SK-N-SH (cell line): ENCODE data around the gene ERAP2. TPM values are rescaled to one million over a fixed set of nuclear protein-coding genes. Genes with fewer than 3 reads are reported as not detected.

Experiments
- CTCF ChIA-PET: fragments of 300-600, 350-600 bp; formaldehyde crosslinking; extraction: SDS; loops from one replicate; lab custom pipeline; 2021; lab: Yijun Ruan, JAX
- POLR2A ChIA-PET: fragments of 350-600 bp; sonication (Branson Sonifier 250); formaldehyde crosslinking; extraction: SDS; loops from one replicate; lab custom pipeline; 2020; ENCODE audit warnings: antibody characterized with exemption, inconsistent platforms; lab: Yijun Ruan, JAX
- DNase-seq: peaks from one replicate; pipeline ENCODE4 v3.0.0; 2012
- H2AFZ ChIP-seq: fragments of 200-600 bp; sonication (generic); 2 replicates; pipeline ENCODE4 v1.8.1; 2016; ENCODE audit warnings: antibody characterized with exemption, mild to moderate bottlenecking, low read depth
- H3F3A ChIP-seq: fragments of 200-600 bp; sonication (generic); replicated peaks from 2 replicates; pipeline ENCODE3; 2016; ENCODE audit warnings: antibody characterized with exemption, mild to moderate bottlenecking; ENCODE audit not compliant: insufficient read depth
- H3K27ac ChIP-seq, 2 experiments: fragments of 200-500 bp in 1 of 2; fragments of 200-600 bp in 1 of 2; sonication (Bioruptor generic) in 1 of 2; sonication (generic), shearing (Covaris generic) in 1 of 2; 2 replicates each; pipeline versions ENCODE4 v1.5.1 to v1.6.1; 2014 to 2016; ENCODE audit warnings: low read depth in 2 of 2, inconsistent platforms in 1 of 2, low read length in 1 of 2, mild to moderate bottlenecking in 1 of 2, mixed read lengths in 1 of 2
- H3K27me3 ChIP-seq: fragments of 200-600 bp; sonication (generic), shearing (Covaris generic); 2 replicates; pipeline ENCODE4 v1.6.1; 2016; ENCODE audit warnings: mixed run types; ENCODE audit not compliant: insufficient read depth
- H3K36me3 ChIP-seq, 2 experiments: fragments of 200-500 bp in 1 of 2; fragments of 200-600 bp in 1 of 2; sonication (Bioruptor generic) in 1 of 2; sonication (generic) in 1 of 2; replicated peaks in 1 of 2; 2 replicates each; pipeline versions ENCODE3 to v1.5.1; 2014 to 2016; ENCODE audit warnings: low read length in 1 of 2, mild to moderate bottlenecking in 1 of 2; ENCODE audit not compliant: insufficient read depth in 2 of 2, control insufficient read depth in 1 of 2
- H3K4me1 ChIP-seq, 2 experiments: fragments of 200-500 bp in 1 of 2; fragments of 200-600 bp in 1 of 2; sonication (Bioruptor generic) in 1 of 2; sonication (generic), shearing (Covaris generic) in 1 of 2; 2 replicates each; pipeline versions ENCODE4 v1.5.1 to v1.6.1; 2014 to 2016; ENCODE audit warnings: low read depth in 1 of 2, low read length in 1 of 2, mixed run types in 1 of 2; ENCODE audit not compliant: insufficient read depth in 2 of 2, control insufficient read depth in 1 of 2
- H3K4me2 ChIP-seq: fragments of 200-600 bp; sonication (generic), shearing (Covaris generic); 2 replicates; pipeline ENCODE4 v1.6.1; 2017; ENCODE audit warnings: mixed run types
- H3K4me3 ChIP-seq, 2 experiments: fragments of 200-500 bp in 1 of 2; fragments of 200-600 bp in 1 of 2; sonication (Bioruptor generic) in 1 of 2; sonication (generic), shearing (Covaris generic) in 1 of 2; 2 replicates each; pipeline versions ENCODE4 v1.5.1 to v1.8.1; 2014 to 2016; ENCODE audit warnings: low read depth in 2 of 2, inconsistent platforms in 1 of 2, low read length in 1 of 2, mild to moderate bottlenecking in 1 of 2, mixed read lengths in 1 of 2, moderate library complexity in 1 of 2
- H3K79me2 ChIP-seq: fragments of 200-600 bp; sonication (generic); 2 replicates; pipeline ENCODE4 v1.8.1; 2017; ENCODE audit warnings: mild to moderate bottlenecking; ENCODE audit not compliant: insufficient read depth
- H3K9ac ChIP-seq: fragments of 200-600 bp; sonication (generic); 2 replicates; pipeline ENCODE4 v1.6.1; 2017; ENCODE audit warnings: mixed run types
- H3K9me2 ChIP-seq: fragments of 200-600 bp; sonication (generic); 2 replicates; pipeline ENCODE4 v1.6.1; 2017; ENCODE audit warnings: mixed run types
- H3K9me3 ChIP-seq: fragments of 200-600 bp; sonication (generic); 2 replicates; pipeline ENCODE4 v1.6.1; 2017; ENCODE audit warnings: mixed run types, mild to moderate bottlenecking, moderate library complexity
- H4K20me1 ChIP-seq: fragments of 200-600 bp; sonication (generic); 2 replicates; pipeline ENCODE4 v1.6.1; 2017; ENCODE audit warnings: mild to moderate bottlenecking, mixed run types; ENCODE audit not compliant: insufficient read depth
- CHD2 ChIP-seq: fragments of 150-350 bp; IDR thresholded peaks from 2 replicates; pipeline ENCODE4 v1.6.1; 2018; ENCODE audit warnings: low read length; ENCODE audit not compliant: partially characterized antibody
- ELF1 ChIP-seq: IDR thresholded peaks from 2 replicates; pipeline ENCODE4 v1.4.0; 2012
- EP300 ChIP-seq, 2 experiments: IDR thresholded peaks; 2 replicates each; pipeline versions ENCODE4 v1.4.0 to v1.6.1; 2012; ENCODE audit warnings: borderline replicate concordance in 1 of 2, low read depth in 1 of 2, low read length in 1 of 2
- EZH2phosphoT487 ChIP-seq: fragments of 200-600 bp; sonication (generic); IDR thresholded peaks from 2 replicates; pipeline ENCODE4 v1.6.1; 2017; ENCODE audit warnings: low read depth, mixed run types, mild to moderate bottlenecking, antibody characterized with exemption, moderate library complexity, borderline replicate concordance
- FOSL2 ChIP-seq: IDR thresholded peaks from 2 replicates; pipeline ENCODE4 v1.4.0; 2012; ENCODE audit warnings: low read depth, mild to moderate bottlenecking, moderate library complexity, borderline replicate concordance
- FOXJ3 ChIP-seq: sonication (generic); formaldehyde crosslinking; IDR thresholded peaks from 2 replicates; pipeline ENCODE4 v1.5.1; 2020; ENCODE audit warnings: mild to moderate bottlenecking, missing genetic modification reagents
- GABPA ChIP-seq: IDR thresholded peaks from 2 replicates; pipeline ENCODE4 v1.4.0; 2012; ENCODE audit warnings: low read depth, mild to moderate bottlenecking
- GATA2 ChIP-seq: sonication (generic); formaldehyde crosslinking; IDR thresholded peaks from 2 replicates; pipeline ENCODE4 v1.5.0; 2020; ENCODE audit warnings: mild to moderate bottlenecking, missing genetic modification reagents
- IRF3 ChIP-seq: fragments of 150-350 bp; IDR thresholded peaks from 2 replicates; pipeline ENCODE4 v1.6.1; 2016; ENCODE audit warnings: mild to moderate bottlenecking, low read depth, low read length
- MXI1 ChIP-seq: IDR thresholded peaks from 2 replicates; pipeline ENCODE4 v1.6.1; 2012; ENCODE audit warnings: mild to moderate bottlenecking, low read depth, low read length, improper control_type of control experiment
- NFIC ChIP-seq: IDR thresholded peaks from 2 replicates; pipeline ENCODE4 v1.4.0; 2012; ENCODE audit warnings: borderline replicate concordance
- RFX5 ChIP-seq: IDR thresholded peaks from 2 replicates; pipeline ENCODE4 v1.6.1; 2012; ENCODE audit warnings: mild to moderate bottlenecking, improper control_type of control experiment, low read length
- SIN3A ChIP-seq: IDR thresholded peaks from 2 replicates; pipeline ENCODE4 v1.6.1; 2012; ENCODE audit warnings: low read depth, mild to moderate bottlenecking, low read length, moderate library complexity, borderline replicate concordance
- SMC3 ChIP-seq: IDR thresholded peaks from 2 replicates; pipeline ENCODE4 v1.6.1; 2012; ENCODE audit warnings: low read depth, low read length, improper control_type of control experiment
- TAF1 ChIP-seq: IDR thresholded peaks from 2 replicates; pipeline ENCODE4 v1.6.1; 2012; ENCODE audit warnings: low read depth, mild to moderate bottlenecking, low read length, moderate library complexity, borderline replicate concordance
- TCF12 ChIP-seq: IDR thresholded peaks from 2 replicates; pipeline ENCODE4 v1.4.0; 2012
- TEAD4 ChIP-seq: IDR thresholded peaks from 2 replicates; pipeline ENCODE4 v1.4.0; 2012; ENCODE audit warnings: mild to moderate bottlenecking, borderline replicate concordance; ENCODE audit not compliant: insufficient read depth
- USF2 ChIP-seq: fragments of 150-350 bp; IDR thresholded peaks from 2 replicates; pipeline ENCODE4 v1.6.1; 2017; ENCODE audit warnings: antibody characterized with exemption, low read length, low read depth, borderline replicate concordance
- YY1 ChIP-seq: IDR thresholded peaks from 2 replicates; pipeline ENCODE4 v1.4.0; 2012; ENCODE audit warnings: low read depth, mild to moderate bottlenecking
- WGBS: methylation state at CpG from one replicate; pipeline ENCODE4 v1.1.6; 2017; ENCODE audit warnings: low lambda C conversion rate; 5-methylcytosine and 5-hydroxymethylcytosine counted together
- polyA plus RNA-seq, 3 experiments: library from polyadenylated mRNA; depleted of rRNA; stranded (reverse); fragments of >200 nt; gene quantifications; 2 replicates each; pipeline ENCODE4 v1.2.3, GENCODE V29; 2012
- TF ChIP-seq, protein P1 (sequence below): IDR thresholded peaks from 2 replicates; pipeline ENCODE4 v1.4.0; 2012; ENCODE audit warnings: low read depth, borderline replicate concordance
- TF ChIP-seq, protein P2 (sequence below): fragments of 200-600 bp; sonication (generic); IDR thresholded peaks from 2 replicates; pipeline ENCODE4 v1.6.1; 2017; ENCODE audit warnings: antibody characterized with exemption, mild to moderate bottlenecking, moderate library complexity

Gene ERAP2
- polyA plus RNA-seq, 1 of the 3 experiments (the other 2 are of a cell fraction), result 13.2 TPM

DNA sequence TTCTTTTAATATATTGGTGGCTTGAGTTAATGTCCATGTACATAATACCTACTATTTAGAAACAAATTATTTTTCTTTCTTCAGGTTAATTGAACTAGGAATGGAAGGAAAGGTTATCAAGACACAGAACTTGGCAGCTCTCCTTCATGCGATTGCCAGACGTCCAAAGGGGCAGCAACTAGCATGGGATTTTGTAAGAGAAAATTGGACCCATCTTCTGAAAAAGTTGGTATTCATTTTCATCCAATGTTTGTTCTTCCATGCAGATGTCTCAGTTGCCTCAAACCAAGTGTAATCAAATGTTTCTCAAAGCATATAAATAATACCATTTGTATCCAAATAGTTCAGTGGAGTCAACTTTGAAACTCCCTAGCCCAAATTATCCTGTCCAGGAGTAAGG is 36.9 kb downstream of the ERAP2 start:
- POLR2A ChIA-PET, result no interaction called here

DNA sequence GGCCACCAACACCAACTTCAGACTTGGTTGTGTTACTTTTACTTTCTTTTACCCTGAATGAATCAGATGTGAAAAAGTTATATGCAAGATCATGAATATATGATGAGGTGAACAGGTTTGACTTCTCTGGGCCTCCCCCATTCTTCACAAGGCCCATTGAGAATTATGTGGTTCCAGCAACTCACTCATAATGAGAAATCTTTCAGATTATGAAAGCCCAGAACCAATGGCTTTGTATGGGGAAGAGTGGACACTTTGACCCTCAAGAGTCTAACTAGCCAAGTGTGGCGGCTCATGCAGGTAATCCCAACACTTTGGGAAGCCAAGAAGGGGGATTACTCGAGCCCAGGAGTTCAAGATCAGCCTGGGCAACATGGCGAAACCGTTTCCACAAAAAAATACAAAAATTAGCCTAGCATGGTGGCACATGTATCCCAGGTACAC is 43.5 kb downstream of the ERAP2 start:
- Histone ChIP-seq H3K36me3 (no peaks in the 10 kb centered on the region), H4K20me1 (no peaks in the 10 kb centered on the region), H3K9ac (no peak overlapping the region), H3K27ac (no peak overlapping the region), H2AFZ (no peak overlapping the region), H3F3A (no peaks in the 10 kb centered on the region), H3K4me1 (peaks cover 6 to 9% of the 10 kb centered on the region in 2 experiments; a peak in 2 of 4 replicates), H3K79me2 (no peaks in the 10 kb centered on the region), H3K4me2 (no peak overlapping the region), H3K9me2 (no peaks in the 10 kb centered on the region), H3K4me3 (no peak overlapping the region), H3K9me3 (no peaks in the 10 kb centered on the region), H3K27me3 (no peaks in the 10 kb centered on the region)
- CTCF ChIA-PET, result no interaction called here
- DNase-seq, result no peak
- POLR2A ChIA-PET, result no interaction called here
- WGBS, result 81% methylated on average over 4 of the region's 4 CpGs
- TF ChIP-seq, protein P1, sequence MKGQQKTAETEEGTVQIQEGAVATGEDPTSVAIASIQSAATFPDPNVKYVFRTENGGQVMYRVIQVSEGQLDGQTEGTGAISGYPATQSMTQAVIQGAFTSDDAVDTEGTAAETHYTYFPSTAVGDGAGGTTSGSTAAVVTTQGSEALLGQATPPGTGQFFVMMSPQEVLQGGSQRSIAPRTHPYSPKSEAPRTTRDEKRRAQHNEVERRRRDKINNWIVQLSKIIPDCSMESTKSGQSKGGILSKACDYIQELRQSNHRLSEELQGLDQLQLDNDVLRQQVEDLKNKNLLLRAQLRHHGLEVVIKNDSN, result no peak
- TF ChIP-seq TCF12 (no peak), SMC3 (no peak), TAF1 (no peak), MXI1 (no peak), RFX5 (no peak), FOSL2 (no peak), GATA2 (CRISPR knock-in tag) (no peak), GABPA (no peak), IRF3 (no peak)
- TF ChIP-seq, protein P2, sequence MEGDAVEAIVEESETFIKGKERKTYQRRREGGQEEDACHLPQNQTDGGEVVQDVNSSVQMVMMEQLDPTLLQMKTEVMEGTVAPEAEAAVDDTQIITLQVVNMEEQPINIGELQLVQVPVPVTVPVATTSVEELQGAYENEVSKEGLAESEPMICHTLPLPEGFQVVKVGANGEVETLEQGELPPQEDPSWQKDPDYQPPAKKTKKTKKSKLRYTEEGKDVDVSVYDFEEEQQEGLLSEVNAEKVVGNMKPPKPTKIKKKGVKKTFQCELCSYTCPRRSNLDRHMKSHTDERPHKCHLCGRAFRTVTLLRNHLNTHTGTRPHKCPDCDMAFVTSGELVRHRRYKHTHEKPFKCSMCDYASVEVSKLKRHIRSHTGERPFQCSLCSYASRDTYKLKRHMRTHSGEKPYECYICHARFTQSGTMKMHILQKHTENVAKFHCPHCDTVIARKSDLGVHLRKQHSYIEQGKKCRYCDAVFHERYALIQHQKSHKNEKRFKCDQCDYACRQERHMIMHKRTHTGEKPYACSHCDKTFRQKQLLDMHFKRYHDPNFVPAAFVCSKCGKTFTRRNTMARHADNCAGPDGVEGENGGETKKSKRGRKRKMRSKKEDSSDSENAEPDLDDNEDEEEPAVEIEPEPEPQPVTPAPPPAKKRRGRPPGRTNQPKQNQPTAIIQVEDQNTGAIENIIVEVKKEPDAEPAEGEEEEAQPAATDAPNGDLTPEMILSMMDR, result no peak

More for the DNA sequence above, 36.9 kb downstream of the ERAP2 start:
- DNase-seq, result no peak
- CTCF ChIA-PET, result interaction anchor here (1.2 kb wide), 1 partner anchor 161 kb away, joined by 5 read pairs; no protein-coding TSS in a partner anchor
- Histone ChIP-seq H3K4me1 (no peaks in the 10 kb centered on the region), H3F3A (peaks cover 5% of the 10 kb centered on the region), H3K4me3 (no peak overlapping the region), H3K36me3 (no peaks in the 10 kb centered on the region), H3K4me2 (no peak overlapping the region), H3K9ac (no peak overlapping the region), H2AFZ (no peak overlapping the region), H3K27ac (no peak overlapping the region)
- TF ChIP-seq CHD2, result no peak
- no peak for TF ChIP-seq EZH2phosphoT487
- no peak for TF ChIP-seq GATA2 (CRISPR knock-in tag)
- TF ChIP-seq TCF12, result no peak
- no peak for TF ChIP-seq YY1
- TF ChIP-seq RFX5, result no peak
- no peak for TF ChIP-seq USF2
- no peak for TF ChIP-seq TEAD4
- TF ChIP-seq EP300 (IDR thresholded peaks at IDR 0.05; ENCODE audit: borderline replicate concordance in 1 of 2, low read depth in 1 of 2, low read length in 1 of 2), result no peak
- TF ChIP-seq SIN3A, result no peak
- TF ChIP-seq FOXJ3 (CRISPR knock-in tag), result no peak
- TF ChIP-seq ELF1, result no peak
- no peak for TF ChIP-seq NFIC
- TF ChIP-seq, all 33 proteins: peak for 0
- Histone ChIP-seq H3K79me2 (no peaks in the 10 kb centered on the region), H4K20me1 (no peaks in the 10 kb centered on the region), H3K9me2 (no peaks in the 10 kb centered on the region), H3K27me3 (no peaks in the 10 kb centered on the region), H3K9me3 (no peaks in the 10 kb centered on the region)
- 92% methylated on average over 2 of the region's 2 CpGs for WGBS
